HCEC 1CT (cell line): ENCODE data around the gene INPPL1.

Experiments used
- DNase-seq: peaks from one replicate; pipeline ENCODE4 v3.0.0-alpha.2; 2017

INPPL1 gene

DNA sequence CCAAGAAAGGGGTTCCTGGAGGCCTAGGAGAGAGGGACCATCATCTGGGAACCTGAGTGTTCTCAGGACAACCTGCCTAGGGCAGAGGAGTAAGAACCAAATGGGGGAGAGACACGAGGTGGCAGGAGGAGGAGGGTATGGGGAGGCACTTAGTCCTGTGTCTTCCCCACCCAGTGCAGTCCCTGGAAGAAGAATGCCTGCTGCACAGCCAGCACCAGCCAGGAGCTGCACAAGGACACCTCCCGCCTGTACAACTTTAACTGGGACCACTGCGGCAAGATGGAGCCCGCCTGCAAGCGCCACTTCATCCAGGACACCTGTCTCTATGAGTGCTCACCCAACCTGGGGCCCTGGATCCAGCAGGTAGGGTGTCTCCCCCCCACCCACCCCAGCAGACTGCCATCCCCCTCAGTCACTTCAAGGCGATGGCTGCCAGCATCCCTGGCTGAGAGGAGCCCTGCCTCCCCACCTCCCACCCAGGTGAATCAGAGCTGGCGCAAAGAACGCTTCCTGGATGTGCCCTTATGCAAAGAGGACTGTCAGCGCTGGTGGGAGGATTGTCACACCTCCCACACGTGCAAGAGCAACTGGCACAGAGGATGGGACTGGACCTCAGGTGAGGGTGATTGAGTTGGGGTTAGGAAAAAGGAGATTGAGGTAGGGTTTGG is 3.7 kb upstream of the INPPL1 start:
- DNase-seq: no peak

DNA sequence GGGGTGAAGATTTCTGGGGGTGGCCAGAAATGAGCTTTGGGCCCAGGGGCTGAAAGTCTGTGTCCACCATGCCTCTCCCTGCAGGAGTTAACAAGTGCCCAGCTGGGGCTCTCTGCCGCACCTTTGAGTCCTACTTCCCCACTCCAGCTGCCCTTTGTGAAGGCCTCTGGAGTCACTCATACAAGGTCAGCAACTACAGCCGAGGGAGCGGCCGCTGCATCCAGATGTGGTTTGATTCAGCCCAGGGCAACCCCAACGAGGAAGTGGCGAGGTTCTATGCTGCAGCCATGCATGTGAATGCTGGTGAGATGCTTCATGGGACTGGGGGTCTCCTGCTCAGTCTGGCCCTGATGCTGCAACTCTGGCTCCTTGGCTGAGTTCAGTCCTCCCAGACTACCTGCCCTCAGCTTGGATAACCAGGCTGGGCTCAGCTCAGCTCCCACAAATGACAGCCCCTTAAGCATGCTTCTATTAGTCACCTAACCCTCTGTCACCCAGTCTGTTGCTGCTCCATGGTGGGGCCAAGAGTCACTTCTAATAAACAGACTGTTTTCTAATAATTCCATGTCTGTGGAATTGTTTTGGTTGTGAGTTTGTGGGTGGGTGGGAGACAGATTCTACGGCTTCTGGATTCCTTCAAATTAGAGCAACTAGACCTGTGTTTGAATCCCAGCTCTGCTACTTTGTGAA is 3.0 kb upstream of the INPPL1 start:
- DNase-seq: no peak

DNA sequence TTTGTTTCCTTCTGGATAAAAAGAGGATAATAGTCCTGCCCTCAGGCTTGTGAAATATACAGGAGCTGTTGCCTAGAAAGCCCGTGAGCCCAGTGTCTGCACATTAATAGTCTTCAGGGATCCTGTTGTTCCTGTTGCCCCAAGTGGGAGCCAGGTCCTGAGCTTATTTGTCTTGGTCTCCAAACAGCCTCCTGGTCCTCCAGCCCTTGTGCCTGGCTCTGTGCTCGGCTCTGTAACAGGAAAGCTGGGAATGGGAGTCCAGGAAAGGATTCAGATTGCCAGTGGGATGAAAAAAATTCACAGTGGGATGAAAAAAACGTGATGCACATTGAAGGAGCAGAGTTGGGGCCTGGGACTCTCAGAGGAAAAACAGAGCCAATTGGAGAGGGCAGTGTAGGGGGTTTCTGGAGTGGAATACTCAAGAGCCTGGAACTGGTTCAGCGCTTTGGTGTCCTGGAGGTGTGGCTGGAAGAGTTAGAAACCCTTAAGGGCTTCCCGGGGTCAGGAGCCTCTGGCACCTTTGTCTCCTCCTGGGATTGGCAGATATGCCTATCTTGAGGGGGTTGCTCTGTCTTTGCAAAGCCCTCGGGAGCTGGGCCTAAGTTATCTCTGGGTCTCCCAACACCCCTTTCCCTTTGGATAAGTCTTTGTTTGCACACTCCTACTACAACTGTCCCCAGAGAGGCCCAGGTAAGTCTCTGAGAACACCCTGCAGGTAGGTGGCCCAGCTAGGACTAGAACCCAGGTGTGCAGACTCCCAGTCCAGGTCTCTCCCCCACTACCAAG is 2.3 kb upstream of the INPPL1 start:
- DNase-seq: no peak

DNA sequence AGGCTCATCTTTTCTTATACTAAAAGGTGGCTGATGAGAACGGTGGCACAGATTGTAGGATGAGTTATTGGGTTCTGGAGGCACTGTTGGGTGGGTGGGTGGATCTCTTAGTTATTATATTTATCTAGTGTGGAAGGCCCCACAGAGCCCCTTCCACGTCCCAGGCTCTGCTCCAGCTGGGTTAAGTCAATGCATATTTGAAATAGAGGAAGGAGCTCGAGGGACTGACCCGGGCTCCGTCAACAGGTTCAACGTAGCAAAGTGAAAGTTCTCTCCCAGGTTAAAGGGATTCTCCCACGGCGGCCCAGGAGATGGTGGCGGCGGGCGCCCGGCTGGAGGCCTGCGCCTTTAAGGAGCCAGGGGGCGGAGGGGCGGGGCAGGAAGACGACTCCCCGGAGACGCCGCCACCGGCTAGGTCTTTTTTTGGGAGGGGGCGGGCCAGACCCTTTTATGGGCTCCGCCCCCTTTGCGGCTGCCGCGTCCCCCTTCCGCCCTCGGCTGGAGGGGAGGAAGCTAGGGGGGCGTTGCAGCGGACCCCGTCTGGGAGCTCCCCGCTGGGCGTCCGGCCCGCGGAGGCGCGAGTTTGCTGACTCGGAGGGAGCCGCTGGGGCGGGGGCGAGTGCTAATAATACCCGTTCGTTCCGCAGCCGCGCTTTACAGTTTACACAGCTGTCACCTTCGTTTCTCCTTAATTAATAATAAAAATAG is 1.5 kb upstream of the INPPL1 start:
- peak; percentile 88 for DNase-seq

DNA sequence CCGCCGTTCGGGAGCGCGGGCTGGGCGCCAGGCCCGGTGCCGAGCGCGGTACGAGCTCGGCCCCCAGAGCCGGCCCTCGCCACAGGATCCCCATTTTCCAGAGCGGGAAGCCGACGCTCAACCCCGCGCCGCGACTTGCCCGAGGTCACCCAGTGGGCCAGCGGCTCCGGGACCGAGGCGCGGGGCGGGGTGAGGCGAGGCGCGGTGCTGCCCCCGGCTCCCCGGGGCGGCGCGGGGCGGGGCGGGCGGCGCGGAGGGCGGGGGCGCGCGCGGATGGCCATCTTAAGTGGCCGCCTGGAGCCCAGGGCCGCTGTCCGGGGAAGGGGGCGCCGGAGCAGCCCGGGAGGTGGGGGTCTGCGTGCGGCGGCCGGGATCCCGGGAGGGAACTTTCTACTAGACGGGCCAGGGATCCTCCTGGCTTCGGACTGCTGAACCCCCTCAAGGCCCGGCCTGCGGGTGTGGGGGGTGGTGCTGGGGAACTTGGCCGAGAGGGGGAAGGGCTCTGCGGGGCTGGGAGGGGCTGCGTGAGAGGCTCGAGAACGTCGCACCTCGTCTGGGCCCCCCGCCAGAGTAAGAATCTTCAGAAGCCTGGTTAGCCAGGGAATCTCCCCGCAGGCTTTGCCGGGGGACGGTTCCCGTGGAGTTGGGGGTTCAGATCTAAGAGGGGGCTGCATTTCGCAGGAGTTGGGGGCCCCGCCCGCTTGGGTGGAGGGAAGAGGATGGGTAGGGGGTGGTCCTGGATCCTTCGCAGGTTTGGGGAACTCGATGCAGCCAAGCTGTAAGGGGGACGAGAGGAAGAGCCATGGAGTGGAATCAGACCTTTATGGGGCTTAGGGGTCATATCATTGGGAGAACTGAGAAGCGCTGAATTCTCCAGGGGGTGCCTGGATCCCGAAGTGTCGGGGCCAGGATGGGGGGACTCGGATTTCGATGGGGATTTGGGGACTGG is 678 bp upstream of the INPPL1 start:
- DNase-seq: peak; percentile 63

DNA sequence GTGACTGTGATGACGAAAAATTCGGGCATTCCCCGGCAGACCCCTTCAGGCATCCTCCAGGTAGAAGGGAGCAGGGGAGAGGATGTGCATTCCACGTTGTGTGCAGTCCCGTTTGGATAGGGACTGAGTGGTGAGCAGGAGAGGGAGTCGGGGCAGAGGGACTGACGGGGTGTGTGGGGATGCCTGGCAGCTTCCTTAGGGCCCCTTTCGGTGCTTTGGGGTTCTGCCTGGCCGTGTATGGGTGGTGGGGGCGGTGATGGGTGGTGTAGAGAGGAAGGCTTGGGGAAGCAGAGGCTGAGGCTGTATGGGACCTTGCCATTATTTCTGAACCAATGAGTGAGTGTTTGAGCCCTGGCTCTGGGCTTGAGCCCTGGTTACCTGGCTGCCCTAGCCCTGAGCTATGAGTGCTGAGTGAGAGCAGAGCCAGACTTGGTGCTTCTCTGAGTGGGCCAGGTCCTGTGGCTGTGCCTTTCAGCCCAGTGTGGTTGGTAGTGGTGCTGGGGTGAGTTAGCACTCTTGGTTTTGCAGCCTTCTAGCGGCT is 914 bp downstream of the INPPL1 start:
- no peak for DNase-seq

DNA sequence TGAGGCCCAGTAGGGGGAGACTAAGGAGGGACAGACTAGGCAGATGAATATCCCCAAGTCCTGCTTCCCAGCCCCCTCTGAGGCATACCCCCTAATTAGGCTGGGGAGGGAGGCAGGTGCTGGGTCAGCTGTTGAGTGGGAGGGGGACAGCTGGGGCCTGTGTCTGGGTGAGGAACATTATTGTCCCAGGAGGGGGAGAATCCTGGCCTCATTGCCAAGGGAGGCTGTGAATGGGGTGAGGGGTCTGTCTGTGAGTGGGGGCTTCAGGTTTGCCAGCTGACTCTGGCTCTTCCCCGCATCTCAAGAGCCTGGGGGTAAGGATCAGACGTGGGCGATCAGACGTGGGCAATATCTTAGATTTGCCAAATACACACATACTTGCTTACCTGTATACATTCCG is 2.1 kb downstream of the INPPL1 start:
- DNase-seq: no peak

DNA sequence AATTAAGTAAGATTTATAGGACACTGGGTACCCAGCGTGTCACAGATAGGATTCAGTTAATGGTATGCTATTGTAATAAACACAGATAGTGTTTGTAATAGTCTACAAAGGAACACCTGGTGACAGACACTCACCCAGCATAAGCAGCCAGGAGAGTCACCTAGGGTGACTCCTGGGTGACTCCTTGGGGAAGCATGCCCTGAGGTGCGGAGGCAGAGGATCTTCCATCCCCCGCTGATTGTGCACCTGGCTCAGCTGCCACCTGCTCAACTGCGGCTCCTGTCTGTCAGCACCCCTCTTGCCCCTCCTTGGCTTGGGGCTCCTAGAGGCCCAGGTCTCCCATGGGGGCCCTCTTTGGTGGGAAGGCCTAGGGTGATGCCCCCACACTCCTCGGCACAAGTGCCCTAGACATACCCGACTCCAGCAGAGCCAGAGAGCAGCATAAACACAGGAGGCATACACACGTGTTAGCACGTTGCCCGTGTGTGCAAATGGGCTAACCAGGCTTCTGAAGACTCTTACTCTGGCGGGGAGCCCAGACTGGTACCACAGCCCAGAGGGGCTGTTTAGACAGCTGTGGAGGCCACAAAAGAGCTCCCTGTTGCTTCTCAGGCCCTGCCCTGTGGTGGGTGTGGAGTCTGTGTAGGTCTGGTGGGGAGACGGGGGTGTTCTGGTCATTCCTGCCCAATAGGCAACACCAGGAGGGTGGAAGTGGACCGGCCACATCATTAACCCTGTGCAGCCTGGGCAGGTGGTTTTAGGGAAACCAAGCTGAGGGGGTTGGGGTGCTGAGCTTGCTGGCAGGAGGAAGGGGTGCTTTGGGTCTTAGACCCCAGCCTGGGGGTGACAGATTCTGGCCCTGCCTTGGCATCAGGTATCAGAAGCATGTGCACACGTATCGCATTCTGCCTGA is 3.0 kb downstream of the INPPL1 start:
- DNase-seq: no peak

DNA sequence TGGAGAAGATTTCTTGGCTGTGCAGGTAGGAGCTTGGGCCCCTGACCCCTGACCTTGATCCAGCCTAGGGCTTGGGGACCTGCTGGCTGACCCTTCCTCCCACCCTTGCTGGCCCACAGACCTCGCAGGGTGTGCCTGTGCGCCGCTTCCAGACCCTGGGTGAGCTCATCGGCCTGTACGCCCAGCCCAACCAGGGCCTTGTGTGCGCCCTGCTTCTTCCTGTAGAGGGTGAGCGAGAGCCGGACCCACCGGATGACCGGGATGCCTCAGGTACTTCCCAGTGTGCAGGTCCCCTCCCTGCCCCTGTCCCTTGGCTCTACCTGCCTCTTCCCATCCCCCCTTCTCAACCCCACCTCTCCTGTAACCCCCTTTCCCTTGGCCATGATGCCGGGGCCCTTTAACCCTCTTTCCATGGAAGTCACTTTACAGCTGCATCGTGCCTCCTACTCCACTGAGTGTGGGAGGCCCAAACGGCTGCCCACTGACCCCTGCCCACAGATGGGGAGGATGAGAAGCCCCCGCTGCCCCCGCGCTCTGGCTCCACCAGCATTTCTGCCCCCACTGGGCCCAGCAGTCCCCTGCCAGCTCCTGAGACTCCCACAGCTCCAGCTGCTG is 3.8 kb downstream of the INPPL1 start:
- DNase-seq: no peak

DNA sequence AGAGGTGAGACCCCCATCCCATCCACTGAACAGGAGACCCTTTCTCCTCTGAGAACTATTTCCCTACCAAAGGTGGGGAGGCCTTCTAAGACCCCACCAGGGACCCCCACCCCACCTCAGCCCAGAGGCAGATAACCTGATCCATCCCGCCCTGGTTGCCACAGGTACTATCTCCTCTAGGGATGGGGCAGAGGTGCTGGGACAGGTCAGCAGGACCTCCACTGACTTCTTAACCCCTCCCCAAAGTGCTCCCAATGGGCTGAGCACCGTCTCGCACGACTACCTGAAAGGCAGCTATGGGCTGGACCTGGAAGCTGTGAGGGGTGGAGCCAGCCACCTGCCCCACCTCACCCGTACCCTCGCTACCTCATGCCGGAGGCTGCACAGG is 4.3 kb downstream of the INPPL1 start:
- DNase-seq: no peak

DNA sequence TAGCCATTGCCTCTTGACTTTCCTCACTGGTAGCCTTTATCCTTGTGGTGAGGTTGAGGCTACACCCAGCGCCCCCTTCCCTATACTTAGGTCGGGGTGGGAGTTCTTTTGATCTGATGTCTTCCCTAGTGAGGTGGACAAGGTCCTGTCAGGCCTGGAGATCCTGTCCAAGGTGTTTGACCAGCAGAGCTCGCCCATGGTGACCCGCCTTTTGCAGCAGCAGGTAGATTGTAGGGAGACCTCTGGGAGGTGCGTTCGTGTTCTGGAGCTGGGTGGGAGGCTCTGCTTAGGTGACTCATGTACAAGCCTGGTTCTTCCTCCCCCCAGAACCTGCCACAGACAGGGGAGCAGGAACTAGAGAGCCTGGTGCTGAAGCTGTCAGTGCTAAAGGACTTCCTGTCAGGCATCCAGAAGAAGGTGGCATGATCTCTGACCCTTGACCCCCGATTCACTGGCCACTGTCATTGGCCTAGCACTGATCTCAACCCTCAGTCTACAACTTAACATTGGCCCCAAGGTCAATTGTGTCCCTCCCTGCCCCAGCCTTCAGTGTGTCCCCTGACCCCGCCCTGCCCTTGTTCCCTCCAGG is 4.9 kb downstream of the INPPL1 start:
- no peak for DNase-seq

DNA sequence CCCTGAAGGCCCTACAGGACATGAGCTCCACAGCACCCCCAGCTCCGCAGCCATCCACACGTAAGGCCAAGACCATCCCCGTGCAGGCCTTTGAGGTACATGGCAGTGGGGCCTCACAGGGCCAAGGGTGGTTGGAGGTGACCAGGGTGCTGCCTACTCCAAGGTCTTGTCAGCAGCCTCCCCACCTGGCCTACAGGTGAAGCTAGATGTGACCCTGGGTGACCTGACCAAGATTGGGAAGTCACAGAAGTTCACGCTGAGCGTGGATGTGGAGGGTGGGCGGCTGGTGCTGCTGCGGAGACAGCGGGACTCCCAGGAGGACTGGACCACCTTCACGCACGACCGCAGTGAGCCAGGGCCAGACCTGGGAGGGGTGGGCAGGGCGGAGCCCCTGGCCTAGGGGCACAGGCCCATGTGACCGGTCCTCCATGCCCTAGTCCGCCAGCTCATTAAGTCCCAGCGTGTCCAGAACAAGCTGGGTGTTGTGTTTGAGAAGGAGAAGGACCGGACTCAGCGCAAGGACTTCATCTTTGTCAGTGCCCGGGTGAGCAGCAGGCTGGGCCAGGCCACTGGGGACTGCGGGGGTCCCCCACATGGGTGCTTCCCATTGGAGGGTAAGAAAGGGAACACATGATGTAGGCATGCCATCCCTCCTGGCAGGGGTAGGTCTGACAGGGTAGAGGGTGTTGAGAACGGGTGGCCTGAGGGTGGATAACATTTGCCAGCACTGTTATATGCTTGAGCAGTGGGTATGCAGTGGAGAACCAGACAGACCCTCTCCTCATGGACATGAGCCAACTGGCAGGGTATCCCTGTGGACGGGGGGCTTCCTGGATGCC is 5.6 kb downstream of the INPPL1 start:
- no peak for DNase-seq

DNA sequence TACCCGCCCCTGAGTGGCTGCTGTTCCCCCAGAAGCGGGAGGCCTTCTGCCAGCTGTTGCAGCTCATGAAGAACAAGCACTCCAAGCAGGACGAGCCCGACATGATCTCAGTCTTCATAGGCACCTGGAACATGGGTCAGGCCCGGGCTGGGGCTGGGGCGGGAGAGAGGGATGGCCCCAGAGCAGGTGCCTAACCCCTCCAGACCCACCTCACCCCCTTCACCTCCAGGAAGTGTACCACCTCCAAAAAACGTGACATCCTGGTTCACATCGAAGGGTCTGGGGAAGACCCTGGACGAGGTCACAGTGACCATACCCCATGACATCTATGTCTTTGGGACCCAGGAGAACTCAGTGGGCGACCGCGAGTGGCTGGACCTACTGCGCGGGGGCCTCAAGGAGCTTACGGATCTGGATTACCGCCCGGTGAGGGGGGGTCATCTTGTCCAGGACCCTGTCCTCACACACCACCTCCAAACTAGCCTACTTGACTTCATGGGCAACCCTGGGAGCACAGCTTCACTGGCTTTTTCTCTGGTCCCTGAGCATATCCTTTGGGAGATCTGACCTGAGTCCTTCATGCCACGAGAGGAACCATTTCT is 6.3 kb downstream of the INPPL1 start:
- no peak for DNase-seq

DNA sequence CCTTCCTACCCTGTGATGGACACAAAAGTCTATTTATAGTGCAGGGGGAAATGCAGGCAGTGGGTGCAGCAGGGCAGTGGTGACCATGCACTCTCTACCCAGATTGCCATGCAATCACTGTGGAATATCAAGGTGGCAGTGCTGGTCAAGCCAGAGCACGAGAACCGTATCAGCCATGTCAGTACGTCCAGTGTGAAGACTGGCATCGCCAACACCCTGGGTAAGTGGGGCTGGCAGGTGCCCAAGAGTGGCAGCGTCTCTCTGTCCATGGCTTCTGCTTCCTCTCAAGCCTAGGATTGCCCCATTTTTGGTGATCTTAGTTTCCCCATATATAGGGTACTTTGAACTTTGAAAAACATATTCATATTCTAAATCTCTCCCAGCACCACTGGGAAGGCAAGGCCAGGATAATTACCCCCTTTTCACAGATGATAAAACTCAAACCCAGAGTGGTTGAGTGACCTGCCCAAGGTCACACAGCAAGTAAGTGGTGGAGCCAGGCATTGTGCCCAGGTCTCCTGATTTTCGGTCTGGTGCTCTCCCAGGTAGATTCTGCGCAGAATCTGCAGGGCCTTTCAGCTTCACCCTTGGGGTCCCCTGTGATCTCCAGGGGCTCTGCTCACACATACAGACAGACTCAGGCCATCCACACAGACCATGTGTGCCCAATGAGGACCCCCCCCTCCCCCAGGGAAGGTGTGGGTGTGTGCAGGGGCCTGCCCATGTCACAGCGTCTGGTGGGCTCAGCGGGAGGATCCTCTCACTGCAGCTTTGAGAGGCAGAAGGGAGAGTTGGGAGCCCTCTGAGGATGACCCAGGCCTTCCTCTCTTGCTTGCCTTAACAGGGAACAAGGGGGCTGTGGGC is 7.1 kb downstream of the INPPL1 start:
- no peak for DNase-seq

DNA sequence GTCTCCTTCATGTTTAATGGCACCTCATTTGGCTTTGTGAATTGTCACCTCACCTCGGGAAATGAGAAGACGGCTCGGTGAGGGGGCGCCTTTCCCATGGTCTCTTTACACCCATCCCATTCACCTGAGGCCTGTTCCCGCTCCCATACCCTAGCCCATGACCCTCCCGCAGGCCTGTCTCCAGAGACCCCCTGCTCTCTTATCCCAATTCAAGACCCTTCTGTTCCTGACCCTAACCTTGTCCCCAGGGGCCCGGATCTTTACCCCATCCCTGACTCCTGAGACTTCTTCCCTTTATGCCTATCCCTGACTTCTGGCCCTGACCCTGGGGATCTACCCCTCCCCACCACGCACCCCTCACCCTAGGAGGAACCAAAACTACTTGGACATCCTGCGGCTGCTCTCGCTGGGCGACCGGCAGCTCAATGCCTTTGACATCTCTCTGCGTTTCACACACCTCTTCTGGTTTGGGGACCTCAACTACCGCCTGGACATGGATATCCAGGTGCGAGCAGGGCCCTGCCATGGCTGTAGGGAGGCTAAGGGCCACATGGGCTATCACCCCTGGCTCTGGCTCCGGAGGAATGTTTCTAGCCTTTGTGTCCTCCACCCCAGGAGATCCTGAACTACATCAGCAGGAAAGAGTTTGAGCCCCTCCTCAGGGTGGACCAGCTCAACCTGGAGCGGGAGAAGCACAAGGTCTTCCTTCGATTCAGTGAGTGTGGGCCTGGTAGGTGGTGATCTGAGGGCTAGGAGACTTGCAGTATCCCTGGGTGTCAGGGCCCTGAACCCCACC is 7.9 kb downstream of the INPPL1 start:
- DNase-seq: no peak

DNA sequence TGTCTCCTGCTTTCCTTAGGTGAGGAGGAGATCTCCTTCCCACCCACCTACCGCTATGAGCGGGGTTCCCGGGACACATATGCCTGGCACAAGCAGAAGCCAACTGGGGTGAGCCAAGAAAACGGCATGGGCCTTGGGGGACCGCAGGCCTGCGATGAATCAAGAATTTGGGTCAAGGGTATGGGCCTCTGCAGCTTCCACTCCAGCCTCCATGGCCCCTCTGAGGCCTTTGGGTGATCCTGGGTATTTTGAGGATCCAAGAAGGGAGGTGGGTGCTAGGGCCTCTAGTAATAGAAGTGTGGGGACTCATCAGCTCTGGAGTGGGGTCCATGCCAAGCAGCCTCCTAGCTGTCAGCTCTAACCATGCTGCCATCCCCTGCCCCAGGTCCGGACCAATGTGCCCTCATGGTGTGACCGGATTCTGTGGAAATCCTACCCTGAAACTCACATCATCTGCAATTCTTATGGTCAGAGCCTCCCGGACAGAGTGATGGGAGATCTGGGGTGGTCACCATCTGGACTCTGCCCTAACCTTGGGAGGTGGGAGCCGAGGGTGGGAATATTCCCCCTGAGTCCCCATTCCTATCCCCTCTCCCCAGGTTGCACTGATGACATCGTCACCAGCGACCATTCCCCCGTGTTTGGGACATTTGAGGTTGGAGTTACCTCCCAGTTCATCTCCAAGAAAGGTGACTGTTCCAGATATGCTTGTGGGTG is 8.6 kb downstream of the INPPL1 start:
- DNase-seq: no peak
